Adipocyte (in vitro differentiated cells): ENCODE measurements around the gene CNPY2.
A peak's percentile ranks its signal among the peaks of the same experiment; 100 is the strongest.
"Not testable (repeated sequence)": the region's sequence is repeated elsewhere in the genome, so short reads cannot be mapped to it uniquely, and the experiment has no call there.

ENCODE experiments used
- DNase-seq: peaks from one replicate; pipeline ENCODE4 v3.0.0-alpha.2; 2015; ENCODE audit warnings: low read depth
- H3K27me3 ChIP-seq: replicated peaks from 2 replicates; pipeline ENCODE4 v1.7.0; 2013; ENCODE audit warnings: mild to moderate bottlenecking, low read length, moderate library complexity; ENCODE audit not compliant: control insufficient read depth, insufficient read depth
- H3K36me3 ChIP-seq: 2 replicates; pipeline ENCODE4 v1.7.0; 2013; ENCODE audit warnings: low read length, mild to moderate bottlenecking, moderate library complexity; ENCODE audit not compliant: control insufficient read depth, insufficient read depth, severe bottlenecking
- H3K4me1 ChIP-seq: 2 replicates; pipeline ENCODE4 v1.7.0; 2013; ENCODE audit warnings: mild to moderate bottlenecking, low read length, moderate library complexity; ENCODE audit not compliant: control insufficient read depth, insufficient read depth
- H3K4me3 ChIP-seq: 2 replicates; pipeline ENCODE4 v1.7.0; 2013; ENCODE audit warnings: mild to moderate bottlenecking, low read length, moderate library complexity
- H3K9ac ChIP-seq: 2 replicates; pipeline ENCODE4 v1.7.0; 2013; ENCODE audit warnings: mild to moderate bottlenecking, low read length, moderate library complexity
- H3K9me3 ChIP-seq: 2 replicates; pipeline ENCODE4 v1.7.0; 2013; ENCODE audit warnings: mild to moderate bottlenecking, low read length, moderate library complexity; ENCODE audit not compliant: control insufficient read depth

CNPY2 gene

GRCh38 chr12:56332512-56333196 lies 16.9 kb upstream of the CNPY2 start:
- H3K9me3 ChIP-seq = no peaks in the 10 kb centered on the region
- peaks cover 13% of the 10 kb centered on the region for H3K4me1 ChIP-seq
- peaks cover 5% of the 10 kb centered on the region for H3K36me3 ChIP-seq
- H3K27me3 ChIP-seq = no peaks in the 10 kb centered on the region
- peak overlapping the region; percentile 93 for H3K9ac ChIP-seq
- no peak for DNase-seq
- peak overlapping the region; percentile 94 for H3K4me3 ChIP-seq

- Histone ChIP-seq H3K4me3 (no peak overlapping the region), H3K9me3 (no peaks in the 10 kb centered on the region), H3K36me3 (peaks cover 20% of the 10 kb centered on the region), H3K4me1 (peaks cover 13% of the 10 kb centered on the region), H3K27me3 (no peaks in the 10 kb centered on the region), H3K9ac (no peak overlapping the region)
- DNase-seq = no peak
Observed at GRCh38 chr12:56330936-56331490, 15.2 kb upstream of the CNPY2 start.

GRCh38 chr12:56326533-56326932 lies 10.7 kb upstream of the CNPY2 start:
- no peak overlapping the region for H3K9ac ChIP-seq
- no peak overlapping the region for H3K4me3 ChIP-seq
- H3K4me1 ChIP-seq = no peaks in the 10 kb centered on the region
- H3K27me3 ChIP-seq = no peaks in the 10 kb centered on the region
- DNase-seq = no peak
- no peaks in the 10 kb centered on the region for H3K9me3 ChIP-seq
- peaks cover 59% of the 10 kb centered on the region for H3K36me3 ChIP-seq

- Histone ChIP-seq H3K36me3 (peaks cover 59% of the 10 kb centered on the region), H3K27me3 (no peaks in the 10 kb centered on the region), H3K4me1 (no peaks in the 10 kb centered on the region), H3K9me3 (no peaks in the 10 kb centered on the region), H3K4me3 (no peak overlapping the region), H3K9ac (no peak overlapping the region)
- DNase-seq = no peak
Observed at GRCh38 chr12:56326126-56326525, 10.3 kb upstream of the CNPY2 start.

GRCh38 chr12:56324206-56324605 lies 8.4 kb upstream of the CNPY2 start:
- Histone ChIP-seq H3K27me3 (no peaks in the 10 kb centered on the region), H3K9me3 (no peaks in the 10 kb centered on the region), H3K36me3 (peaks cover 69% of the 10 kb centered on the region), H3K9ac (no peak overlapping the region), H3K4me1 (no peaks in the 10 kb centered on the region), H3K4me3 (no peak overlapping the region)
- DNase-seq = no peak

- H3K27me3 ChIP-seq, H3K4me1 ChIP-seq, H3K9me3 ChIP-seq, DNase-seq, H3K9ac ChIP-seq, H3K4me3 ChIP-seq: not testable (repeated sequence)
- H3K36me3 ChIP-seq = peaks cover 61% of the 10 kb centered on the region
Observed at GRCh38 chr12:56321610-56322009, 5.8 kb upstream of the CNPY2 start.

GRCh38 chr12:56321027-56321426 lies 5.2 kb upstream of the CNPY2 start:
- H3K36me3 ChIP-seq = peaks cover 55% of the 10 kb centered on the region
- H3K27me3 ChIP-seq = no peaks in the 10 kb centered on the region
- no peaks in the 10 kb centered on the region for H3K9me3 ChIP-seq
- DNase-seq = no peak
- no peak overlapping the region for H3K4me3 ChIP-seq
- H3K9ac ChIP-seq = no peak overlapping the region
- peaks cover 8% of the 10 kb centered on the region for H3K4me1 ChIP-seq

GRCh38 chr12:56317675-56318074 lies 1.9 kb upstream of the CNPY2 start:
- Histone ChIP-seq H3K4me1 (peaks cover 20% of the 10 kb centered on the region), H3K36me3 (peaks cover 33% of the 10 kb centered on the region), H3K9me3 (no peaks in the 10 kb centered on the region), H3K4me3 (no peak overlapping the region), H3K9ac (no peak overlapping the region), H3K27me3 (no peaks in the 10 kb centered on the region)
- DNase-seq = no peak

GRCh38 chr12:56315249-56315621 lies 553 bp downstream of the CNPY2 start:
- H3K9me3 ChIP-seq = no peaks in the 10 kb centered on the region
- no peaks in the 10 kb centered on the region for H3K27me3 ChIP-seq
- peaks cover 20% of the 10 kb centered on the region for H3K4me1 ChIP-seq
- H3K36me3 ChIP-seq = peaks cover 42% of the 10 kb centered on the region
- H3K4me3 ChIP-seq = peak overlapping the region; percentile 96
- peak overlapping the region; percentile 97 for H3K9ac ChIP-seq
- peak; percentile 27 for DNase-seq

- H3K36me3 ChIP-seq = peaks cover 58% of the 10 kb centered on the region
Observed at GRCh38 chr12:56311003-56311402, 4.8 kb downstream of the CNPY2 start.

GRCh38 chr12:56308714-56309113 lies 7.1 kb downstream of the CNPY2 start:
- peaks cover 65% of the 10 kb centered on the region for H3K36me3 ChIP-seq
- no peak overlapping the region for H3K4me3 ChIP-seq
- DNase-seq = no peak
- no peaks in the 10 kb centered on the region for H3K4me1 ChIP-seq
- no peaks in the 10 kb centered on the region for H3K27me3 ChIP-seq
- no peaks in the 10 kb centered on the region for H3K9me3 ChIP-seq
- no peak overlapping the region for H3K9ac ChIP-seq

More at GRCh38 chr12:56311003-56311402, 4.8 kb downstream of the CNPY2 start:
- no peak overlapping the region for H3K9ac ChIP-seq
- no peak for DNase-seq
- H3K4me1 ChIP-seq = peaks cover 12% of the 10 kb centered on the region
- H3K4me3 ChIP-seq = no peak overlapping the region
- H3K9me3 ChIP-seq = no peaks in the 10 kb centered on the region
- H3K27me3 ChIP-seq = no peaks in the 10 kb centered on the region
